Fibroblast of mammary gland (primary cell): ENCODE data around the gene GDPD5.

Source experiments
- DNase-seq: peaks from one replicate; pipeline ENCODE4 v3.0.0-alpha.2; 2010; ENCODE audit warnings: low read depth
- H3K4me3 ChIP-seq: 2 replicates; pipeline ENCODE4 v1.5.1; 2011; ENCODE audit warnings: low read depth, mild to moderate bottlenecking, low read length, moderate library complexity; ENCODE audit not compliant: control insufficient read depth
- CTCF ChIP-seq: conservative IDR thresholded peaks from 2 replicates; pipeline ENCODE4 v1.5.1; 2011; ENCODE audit warnings: low read depth, low read length, inconsistent platforms; ENCODE audit not compliant: control insufficient read depth, insufficient read depth

Gene GDPD5

GRCh38 chr11:75525433-75526191 lies at the start of gene GDPD5:
TSS of gene GDPD5 (minus strand) at chr11:75525941. CDS start at chr11:75477735, 48,206 bp downstream.
- H3K4me3 ChIP-seq, result peak within 1 kb of the TSS; percentile 57
- DNase-seq, result peak; percentile 47
- TF ChIP-seq CTCF, result no peak

- no peak for DNase-seq
- H3K4me3 ChIP-seq, result no peak overlapping the region
- peak; percentile 43 for TF ChIP-seq CTCF
These were observed 49.2 kb upstream of the GDPD5 start for GRCh38 chr11:75574698-75575602.

- no peak overlapping the region for H3K4me3 ChIP-seq
- DNase-seq, result no peak
- no peak for TF ChIP-seq CTCF
These were observed 47.0 kb upstream of the GDPD5 start for GRCh38 chr11:75572744-75573143.

- no peak for DNase-seq
- H3K4me3 ChIP-seq, result no peak overlapping the region
- no peak for TF ChIP-seq CTCF
These were observed 45.9 kb upstream of the GDPD5 start for GRCh38 chr11:75571625-75572024.

GRCh38 chr11:75570559-75571139 lies 44.9 kb upstream of the GDPD5 start:
- no peak for DNase-seq
- no peak for TF ChIP-seq CTCF

GRCh38 chr11:75568616-75569219 lies 43.0 kb upstream of the GDPD5 start:
- no peak overlapping the region for H3K4me3 ChIP-seq
- TF ChIP-seq CTCF, result no peak
- no peak for DNase-seq

More at GRCh38 chr11:75570559-75571139, 44.9 kb upstream of the GDPD5 start:
- no peak overlapping the region for H3K4me3 ChIP-seq
